ENCODE data around the gene PPP1R37.
A peak's percentile ranks its signal among the peaks of the same experiment; 100 is the strongest.

The PPP1R37 gene

DNA sequence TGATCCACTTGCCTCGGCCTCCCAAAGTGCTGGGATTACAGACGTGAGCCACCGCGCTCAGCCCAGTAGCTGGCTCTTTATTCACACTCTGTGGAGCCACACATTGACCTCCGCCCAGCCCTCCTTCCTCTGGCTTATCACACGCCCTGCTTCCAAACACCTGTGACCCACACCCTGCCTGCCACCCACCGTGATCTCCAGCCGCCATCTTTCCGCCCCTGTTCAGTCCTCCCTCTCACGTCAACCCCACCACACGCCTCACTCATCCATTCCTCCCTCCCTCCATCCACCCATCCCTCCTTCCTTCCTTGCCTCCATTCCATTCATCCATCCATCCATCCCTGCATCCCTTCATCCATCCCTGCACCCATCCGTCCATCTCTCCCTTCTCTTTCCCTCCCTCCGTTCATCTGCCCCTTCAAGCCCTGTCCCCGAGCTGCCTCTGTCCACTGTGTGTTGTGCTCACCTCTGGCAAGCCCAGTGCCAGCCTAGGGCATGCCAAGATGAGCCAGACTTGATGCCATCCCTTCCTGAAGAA lies 34.3 kb upstream of the PPP1R37 start:
- Histone ChIP-seq H4K20me1 (ENCODE audit: control insufficient read depth, insufficient read depth, low read depth, low read length) (peaks cover 3% of the 10 kb centered on the region), H3K4me2 (ENCODE audit: low read length) (no peak overlapping the region), H3K9me3 (ENCODE audit: control insufficient read depth, insufficient read depth, low read length) (no peaks in the 10 kb centered on the region), H3K36me3 (ENCODE audit: control insufficient read depth, low read length) (peaks cover 88% of the 10 kb centered on the region), H3K27ac (ENCODE audit: low read depth, low read length) (no peak overlapping the region), H3K79me2 (ENCODE audit: control insufficient read depth, low read length) (peaks cover 38% of the 10 kb centered on the region), H3K4me3 (ENCODE audit: low read length) (no peak overlapping the region), H3K27me3 (ENCODE audit: control insufficient read depth, low read length) (no peaks in the 10 kb centered on the region), H3K9me2 (replicated peaks; ENCODE audit: control insufficient read depth, low read length) (no peaks in the 10 kb centered on the region), H3K4me1 (ENCODE audit: control insufficient read depth, low read length) (peaks cover 28% of the 10 kb centered on the region), H3F3A (ENCODE audit: control insufficient read depth, insufficient read depth) (peaks cover 3% of the 10 kb centered on the region; the same call in 1 of the 2 replicates)
- TF ChIP-seq, protein P1, sequence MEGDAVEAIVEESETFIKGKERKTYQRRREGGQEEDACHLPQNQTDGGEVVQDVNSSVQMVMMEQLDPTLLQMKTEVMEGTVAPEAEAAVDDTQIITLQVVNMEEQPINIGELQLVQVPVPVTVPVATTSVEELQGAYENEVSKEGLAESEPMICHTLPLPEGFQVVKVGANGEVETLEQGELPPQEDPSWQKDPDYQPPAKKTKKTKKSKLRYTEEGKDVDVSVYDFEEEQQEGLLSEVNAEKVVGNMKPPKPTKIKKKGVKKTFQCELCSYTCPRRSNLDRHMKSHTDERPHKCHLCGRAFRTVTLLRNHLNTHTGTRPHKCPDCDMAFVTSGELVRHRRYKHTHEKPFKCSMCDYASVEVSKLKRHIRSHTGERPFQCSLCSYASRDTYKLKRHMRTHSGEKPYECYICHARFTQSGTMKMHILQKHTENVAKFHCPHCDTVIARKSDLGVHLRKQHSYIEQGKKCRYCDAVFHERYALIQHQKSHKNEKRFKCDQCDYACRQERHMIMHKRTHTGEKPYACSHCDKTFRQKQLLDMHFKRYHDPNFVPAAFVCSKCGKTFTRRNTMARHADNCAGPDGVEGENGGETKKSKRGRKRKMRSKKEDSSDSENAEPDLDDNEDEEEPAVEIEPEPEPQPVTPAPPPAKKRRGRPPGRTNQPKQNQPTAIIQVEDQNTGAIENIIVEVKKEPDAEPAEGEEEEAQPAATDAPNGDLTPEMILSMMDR (IDR thresholded peaks at IDR 0.05; ENCODE audit: low read depth, low read length, poor library complexity, severe bottlenecking) = no peak
- TF ChIP-seq EZH2phosphoT487 (IDR thresholded peaks at IDR 0.05; ENCODE audit: borderline replicate concordance, low read length) = no peak

DNA sequence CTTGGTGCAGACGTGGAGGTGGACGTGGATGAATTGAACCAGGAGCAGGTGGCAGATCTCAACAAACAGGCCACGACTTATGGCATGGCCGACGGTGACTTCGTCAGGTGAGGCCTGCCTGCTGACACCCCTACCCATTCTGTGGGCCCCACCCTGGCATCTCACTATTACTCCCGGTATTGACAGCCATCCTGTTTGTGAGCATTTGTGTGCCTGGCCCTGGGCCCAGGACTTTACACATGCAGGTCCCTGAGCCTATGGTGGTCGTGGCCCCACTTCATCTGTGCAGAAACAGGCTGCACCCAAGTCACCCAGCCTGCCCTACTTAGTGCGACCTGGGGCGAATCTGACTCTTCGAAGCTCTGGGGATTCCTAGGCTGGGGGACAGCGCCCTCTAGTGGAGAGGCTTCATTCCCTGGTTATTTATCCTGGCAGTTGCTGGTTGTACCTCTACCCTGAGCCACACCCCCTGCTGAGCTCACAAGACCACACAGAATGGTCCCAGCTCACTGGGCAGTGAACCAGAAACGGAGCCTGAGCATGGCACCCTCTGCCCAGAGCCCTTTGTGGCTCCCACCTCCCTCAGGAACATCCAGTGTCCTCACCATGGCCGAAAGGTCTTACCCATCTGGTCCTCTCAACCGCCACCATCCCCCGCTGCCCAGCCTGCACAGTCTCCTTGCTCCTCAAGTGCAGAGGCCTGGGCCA lies 33.6 kb upstream of the PPP1R37 start:
- Histone ChIP-seq H3K4me2 (ENCODE audit: low read length) (no peak overlapping the region), H3K36me3 (ENCODE audit: control insufficient read depth, low read length) (peaks cover 88% of the 10 kb centered on the region), H3K9me2 (replicated peaks; ENCODE audit: control insufficient read depth, low read length) (no peaks in the 10 kb centered on the region), H3K27ac (ENCODE audit: low read depth, low read length) (no peak overlapping the region), H3F3A (ENCODE audit: control insufficient read depth, insufficient read depth) (peaks cover 3% of the 10 kb centered on the region; the same call in 1 of the 2 replicates), H3K9me3 (ENCODE audit: control insufficient read depth, insufficient read depth, low read length) (no peaks in the 10 kb centered on the region), H4K20me1 (ENCODE audit: control insufficient read depth, insufficient read depth, low read depth, low read length) (peaks cover 3% of the 10 kb centered on the region), H3K27me3 (ENCODE audit: control insufficient read depth, low read length) (no peaks in the 10 kb centered on the region), H3K79me2 (ENCODE audit: control insufficient read depth, low read length) (peaks cover 32% of the 10 kb centered on the region), H3K4me1 (ENCODE audit: control insufficient read depth, low read length) (peaks cover 28% of the 10 kb centered on the region), H3K4me3 (ENCODE audit: low read length) (no peak overlapping the region)
- no peak for TF ChIP-seq EZH2phosphoT487 (IDR thresholded peaks at IDR 0.05; ENCODE audit: borderline replicate concordance, low read length)
- TF ChIP-seq, protein P1 (IDR thresholded peaks at IDR 0.05; ENCODE audit: low read depth, low read length, poor library complexity, severe bottlenecking) = peak; percentile 94

DNA sequence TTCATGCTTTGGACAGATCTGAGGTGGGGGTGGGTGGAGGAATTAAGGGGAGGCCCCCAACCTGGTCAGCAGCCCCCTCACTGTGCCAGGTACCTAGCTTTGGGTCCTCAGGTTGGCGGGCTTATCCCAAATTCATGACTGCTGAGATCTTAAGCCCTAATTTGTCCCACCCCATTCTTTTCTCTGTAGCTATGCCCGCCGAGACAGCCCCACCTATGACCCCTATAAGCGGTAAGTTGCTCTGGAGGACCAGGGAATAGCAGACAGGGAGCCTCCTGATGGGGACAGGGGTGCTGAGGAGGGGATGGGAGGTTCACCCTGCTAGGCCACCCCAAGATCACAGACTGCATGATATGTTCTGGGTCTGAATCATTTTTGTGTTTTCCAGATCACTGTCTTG lies 31.0 kb upstream of the PPP1R37 start:
- H3K36me3 ChIP-seq (ENCODE audit: control insufficient read depth, low read length) = peaks cover 80% of the 10 kb centered on the region
- H3K9me3 ChIP-seq (ENCODE audit: control insufficient read depth, insufficient read depth, low read length) = no peaks in the 10 kb centered on the region
- no peak overlapping the region for H3K27ac ChIP-seq (ENCODE audit: low read depth, low read length)
- no peak overlapping the region for H3K4me2 ChIP-seq (ENCODE audit: low read length)
- H4K20me1 ChIP-seq (ENCODE audit: control insufficient read depth, insufficient read depth, low read depth, low read length) = peaks cover 3% of the 10 kb centered on the region; the same call in 1 of the 2 replicates
- H3F3A ChIP-seq (ENCODE audit: control insufficient read depth, insufficient read depth) = no peaks in the 10 kb centered on the region
- H3K79me2 ChIP-seq (ENCODE audit: control insufficient read depth, low read length) = peaks cover 31% of the 10 kb centered on the region
- H3K4me1 ChIP-seq (ENCODE audit: control insufficient read depth, low read length) = peaks cover 14% of the 10 kb centered on the region
- H3K27me3 ChIP-seq (ENCODE audit: control insufficient read depth, low read length) = no peaks in the 10 kb centered on the region
- no peaks in the 10 kb centered on the region for H3K9me2 ChIP-seq (replicated peaks; ENCODE audit: control insufficient read depth, low read length)
- H3K4me3 ChIP-seq (ENCODE audit: low read length) = no peak overlapping the region
- TF ChIP-seq, protein P1 (IDR thresholded peaks at IDR 0.05; ENCODE audit: low read depth, low read length, poor library complexity, severe bottlenecking) = no peak
